GM10266 (cell line): ENCODE data around the gene PRRX2.

Source experiments
- DNase-seq: peaks from one replicate; pipeline ENCODE4 v3.0.0; 2012; ENCODE audit errors: extremely low spot score
- CTCF ChIP-seq: IDR thresholded peaks from 2 replicates; pipeline ENCODE4 v1.5.1; 2012; ENCODE audit warnings: mild to moderate bottlenecking, low read depth; ENCODE audit not compliant: control insufficient read depth, insufficient read depth; ENCODE audit errors: missing control alignments

The PRRX2 gene

GRCh38 chr9:129716091-129716490, 50.6 kb downstream of the PRRX2 start:
- TF ChIP-seq CTCF = no peak
- DNase-seq = no peak

DNA sequence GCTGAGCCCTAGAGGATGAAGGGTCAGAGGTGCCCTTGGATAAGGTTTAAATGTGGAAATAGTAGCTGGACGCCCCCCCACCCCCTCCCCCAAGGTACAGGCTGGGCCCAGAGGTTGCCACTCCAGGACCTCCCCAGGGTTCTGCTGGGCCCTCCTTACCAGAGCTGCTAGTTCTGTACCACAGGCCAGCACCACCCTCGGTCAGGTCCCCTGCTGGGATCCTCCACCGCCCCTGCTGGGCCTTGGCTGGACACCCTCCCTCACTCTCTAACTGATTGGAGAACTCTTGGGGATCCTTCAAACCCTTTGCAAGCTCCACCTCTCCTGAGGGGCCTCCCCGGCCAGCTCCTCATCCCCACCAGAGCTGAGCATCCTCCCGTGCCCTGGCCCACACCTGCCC, 52.5 kb downstream of the PRRX2 start:
- no peak for TF ChIP-seq CTCF
- DNase-seq = no peak

GRCh38 chr9:129718647-129719046, 53.2 kb downstream of the PRRX2 start:
- no peak for DNase-seq

DNA sequence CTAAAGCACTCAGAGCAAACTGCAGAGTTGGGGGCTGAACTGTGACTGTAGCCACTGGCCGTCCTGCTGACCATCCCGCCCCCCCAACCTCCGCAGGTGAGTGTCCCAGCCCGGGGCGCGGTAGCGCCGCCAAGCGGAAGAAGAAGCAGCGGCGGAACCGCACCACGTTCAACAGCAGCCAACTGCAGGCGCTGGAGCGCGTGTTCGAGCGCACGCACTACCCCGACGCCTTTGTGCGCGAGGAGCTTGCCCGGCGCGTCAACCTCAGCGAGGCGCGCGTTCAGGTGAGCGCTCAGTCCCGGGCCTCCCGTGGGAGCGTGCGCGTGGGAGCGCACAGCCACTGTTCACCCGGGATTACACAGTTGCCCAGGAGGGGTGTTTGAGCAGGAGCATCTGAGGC, 53.7 kb downstream of the PRRX2 start:
- no peak for DNase-seq
- TF ChIP-seq CTCF = no peak

More at GRCh38 chr9:129718647-129719046, 53.2 kb downstream of the PRRX2 start:
- no peak for TF ChIP-seq CTCF

DNA sequence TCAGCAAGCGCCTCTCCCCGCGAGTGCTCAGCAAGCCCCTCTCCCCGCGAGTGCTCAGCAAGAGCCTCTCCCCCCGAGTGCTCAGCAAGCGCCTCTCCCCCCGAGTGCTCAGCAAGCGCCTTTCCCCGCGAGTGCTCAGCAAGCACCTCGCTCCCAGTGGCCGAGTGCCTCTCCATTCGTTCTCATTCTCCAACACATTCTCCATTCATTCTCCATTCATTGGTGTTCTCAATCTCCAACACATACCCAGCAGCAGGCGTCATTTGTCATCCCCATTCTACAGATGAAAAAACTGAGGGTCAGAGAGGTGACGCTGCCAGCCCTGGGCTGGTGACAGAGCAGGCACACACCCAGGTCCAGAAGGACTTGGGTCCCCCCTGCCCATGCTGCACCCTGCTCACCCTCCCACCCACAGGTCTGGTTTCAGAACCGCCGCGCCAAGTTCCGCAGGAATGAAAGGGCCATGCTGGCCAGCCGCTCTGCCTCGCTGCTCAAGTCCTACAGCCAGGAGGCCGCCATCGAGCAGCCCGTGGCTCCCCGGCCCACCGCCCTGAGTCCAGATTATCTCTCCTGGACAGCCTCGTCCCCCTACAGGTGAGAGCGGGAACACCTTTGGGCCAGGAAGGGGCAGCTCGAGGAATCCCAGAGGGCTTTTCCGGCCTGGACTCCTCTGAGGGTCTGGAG, 54.9 kb downstream of the PRRX2 start:
- no peak for TF ChIP-seq CTCF
- no peak for DNase-seq

DNA sequence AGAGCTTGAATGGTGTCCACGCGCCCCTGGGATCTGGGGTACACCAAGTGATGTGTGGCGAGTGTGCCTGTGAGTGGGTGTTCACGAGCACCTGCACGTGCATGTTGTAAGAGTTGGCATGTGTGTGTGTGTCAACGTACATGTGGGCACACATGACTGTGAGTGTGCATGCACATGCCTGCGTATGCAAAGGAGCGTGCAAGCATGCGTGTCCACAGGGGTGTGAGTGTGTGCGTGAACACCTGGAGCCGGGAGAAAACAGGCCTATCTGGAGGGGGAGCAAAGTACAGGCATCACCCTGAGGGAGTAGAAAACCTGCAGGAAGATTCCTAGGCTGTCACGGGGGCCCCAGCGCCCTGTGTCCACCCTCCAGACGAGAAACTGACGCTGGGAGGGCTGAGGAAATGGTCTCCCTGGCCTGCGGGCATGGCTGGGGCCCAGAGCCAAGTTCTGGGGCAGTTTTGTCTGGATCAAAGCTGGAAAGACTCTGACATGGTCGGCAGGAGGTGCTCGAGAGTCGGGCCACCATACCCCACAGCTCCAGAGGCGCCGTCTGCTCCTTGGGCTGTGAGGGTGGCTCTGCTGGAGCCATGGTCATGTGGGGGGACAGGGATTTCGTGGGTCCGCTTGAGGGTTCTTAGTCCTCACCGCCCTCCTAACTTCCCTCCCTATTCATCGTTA, 55.6 kb downstream of the PRRX2 start:
- TF ChIP-seq CTCF = no peak
- DNase-seq = no peak

GRCh38 chr9:129722913-129723312, 57.5 kb downstream of the PRRX2 start:
- no peak for TF ChIP-seq CTCF
- no peak for DNase-seq
